ENCODE data around the gene OARD1.
"Not testable (repeated sequence)": the region's sequence is repeated elsewhere in the genome, so short reads cannot be mapped to it uniquely, and the experiment has no call there.

The OARD1 gene

GRCh38 chr6:41025966-41026530, 46.1 kb downstream of the OARD1 start:
- no peak for DNase-seq

GRCh38 chr6:41023114-41023513, 49.0 kb downstream of the OARD1 start:
- no peak for DNase-seq

- no peak for DNase-seq
These were observed 49.9 kb downstream of the OARD1 start for GRCh38 chr6:41022294-41022693.

- DNase-seq: no peak
These were observed 50.3 kb downstream of the OARD1 start for GRCh38 chr6:41021832-41022231.

GRCh38 chr6:41017663-41018062, 54.5 kb downstream of the OARD1 start:
- DNase-seq: no peak

GRCh38 chr6:41015860-41016259, 56.3 kb downstream of the OARD1 start:
- DNase-seq: not testable (repeated sequence)

GRCh38 chr6:41014780-41015179, 57.4 kb downstream of the OARD1 start:
- DNase-seq: no peak

All from activated T-cell treated with anti-CD3 and anti-CD28 coated beads, Interleukin-2, amount 50 U/mL, for 1 hour (primary cell).